Muscle of back (tissue), 13 donors: ENCODE results near the gene SRSF6. TPM values are rescaled to one million over a fixed set of nuclear protein-coding genes. Genes with fewer than 3 reads are reported as not detected.
A peak's percentile ranks its signal among the peaks of the same experiment; 100 is the strongest.
"Not testable (repeated sequence)": the region's sequence is repeated elsewhere in the genome, so short reads cannot be mapped to it uniquely, and the experiment has no call there.

ENCODE experiments used
- DNase-seq, 3 donors: peaks; one replicate each; pipeline versions ENCODE4 v3.0.0 to v3.0.0-alpha.2; 2013
- long read RNA-seq, 9 donors: transcript quantifications; one replicate each; lab custom pipeline, GENCODE V29; 2026
- polyA plus RNA-seq, 10 donors: library from polyadenylated mRNA; unstranded; fragments of 120-200 nt; gene quantifications; one replicate each; pipeline ENCODE4 v1.2.1, GENCODE V29; 2013; ENCODE audit not compliant: insufficient read length in 10 of 10

Gene SRSF6
- 100 to 1,000 TPM; 125 to 206 (median 155) TPM for polyA plus RNA-seq
- long read RNA-seq, donor 1, full-length matches to known transcripts: 17 of 22 reads
- long read RNA-seq, donor 1, partial matches to known transcripts: 5 of 22 reads
- long read RNA-seq, donor 1, other reads (novel, unspliced or antisense): 0 of 22 reads
- long read RNA-seq, donor 2, full-length matches to known transcripts: 12 of 12 reads
- long read RNA-seq, donor 2, partial matches to known transcripts: 0 of 12 reads
- long read RNA-seq, donor 2, other reads (novel, unspliced or antisense): 0 of 12 reads
- long read RNA-seq, donor 3: 0 reads
- long read RNA-seq, donor 4, full-length matches to known transcripts: 7 of 7 reads
- long read RNA-seq, donor 4, partial matches to known transcripts: 0 of 7 reads
- long read RNA-seq, donor 4, other reads (novel, unspliced or antisense): 0 of 7 reads
- long read RNA-seq, donor 5, full-length matches to known transcripts: 21 of 21 reads
- long read RNA-seq, donor 5, partial matches to known transcripts: 0 of 21 reads
- long read RNA-seq, donor 5, other reads (novel, unspliced or antisense): 0 of 21 reads
- long read RNA-seq, donor 6, full-length matches to known transcripts: 25 of 30 reads
- long read RNA-seq, donor 6, partial matches to known transcripts: 5 of 30 reads
- long read RNA-seq, donor 6, other reads (novel, unspliced or antisense): 0 of 30 reads
- long read RNA-seq, donor 7, full-length matches to known transcripts: 13 of 18 reads
- long read RNA-seq, donor 7, partial matches to known transcripts: 5 of 18 reads
- long read RNA-seq, donor 7, other reads (novel, unspliced or antisense): 0 of 18 reads
- long read RNA-seq, donor 8, full-length matches to known transcripts: 18 of 18 reads
- long read RNA-seq, donor 8, partial matches to known transcripts: 0 of 18 reads
- long read RNA-seq, donor 8, other reads (novel, unspliced or antisense): 0 of 18 reads
- long read RNA-seq, donor 9, full-length matches to known transcripts: 2 of 2 reads
- long read RNA-seq, donor 9, partial matches to known transcripts: 0 of 2 reads
- long read RNA-seq, donor 9, other reads (novel, unspliced or antisense): 0 of 2 reads

- DNase-seq: peak; percentile 93 to 99 (median 97)
These were observed at the start of gene SRSF6 for GRCh38 chr20:43457640-43458421. SRSF6 (plus strand) TSS chr20:43457896; CDS start chr20:43458034, 138 bp downstream.

DNA sequence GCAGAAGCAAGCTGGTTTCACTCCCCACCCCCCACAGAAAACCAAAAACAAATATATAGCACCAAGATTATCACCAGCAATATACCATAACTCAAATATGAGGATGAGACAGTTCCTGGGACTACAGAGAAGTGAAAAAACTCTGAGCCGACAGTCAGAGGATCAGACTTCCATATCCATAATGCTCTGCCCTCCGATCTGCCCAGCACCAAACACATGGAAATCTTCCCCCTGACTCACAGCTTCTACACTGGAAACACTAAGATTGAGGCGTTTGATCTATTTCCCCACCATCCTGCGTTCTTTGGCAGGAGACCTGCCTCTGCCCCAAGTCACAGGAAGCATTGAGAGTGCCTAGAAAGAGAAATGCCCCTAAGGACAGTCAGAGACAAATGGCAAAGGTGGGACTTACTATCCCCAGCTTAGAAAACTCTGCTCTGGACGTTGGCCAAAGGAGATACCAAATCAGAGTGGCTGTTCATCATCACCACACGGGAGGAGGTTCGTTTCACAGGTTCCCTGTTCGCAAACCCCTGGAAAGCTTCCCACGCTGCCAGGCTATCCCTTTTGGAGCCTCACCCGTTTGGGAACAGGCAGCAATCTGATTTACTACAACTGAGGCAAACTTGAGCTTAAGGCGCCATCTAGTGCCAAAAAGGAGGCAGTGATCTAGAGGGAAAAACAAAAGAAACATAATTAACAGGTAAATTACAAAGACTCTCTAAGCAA, 48.7 kb upstream of the SRSF6 start:
- DNase-seq: no peak

- DNase-seq: no peak
These were observed 48.2 kb upstream of the SRSF6 start for GRCh38 chr20:43409577-43409913.

DNA sequence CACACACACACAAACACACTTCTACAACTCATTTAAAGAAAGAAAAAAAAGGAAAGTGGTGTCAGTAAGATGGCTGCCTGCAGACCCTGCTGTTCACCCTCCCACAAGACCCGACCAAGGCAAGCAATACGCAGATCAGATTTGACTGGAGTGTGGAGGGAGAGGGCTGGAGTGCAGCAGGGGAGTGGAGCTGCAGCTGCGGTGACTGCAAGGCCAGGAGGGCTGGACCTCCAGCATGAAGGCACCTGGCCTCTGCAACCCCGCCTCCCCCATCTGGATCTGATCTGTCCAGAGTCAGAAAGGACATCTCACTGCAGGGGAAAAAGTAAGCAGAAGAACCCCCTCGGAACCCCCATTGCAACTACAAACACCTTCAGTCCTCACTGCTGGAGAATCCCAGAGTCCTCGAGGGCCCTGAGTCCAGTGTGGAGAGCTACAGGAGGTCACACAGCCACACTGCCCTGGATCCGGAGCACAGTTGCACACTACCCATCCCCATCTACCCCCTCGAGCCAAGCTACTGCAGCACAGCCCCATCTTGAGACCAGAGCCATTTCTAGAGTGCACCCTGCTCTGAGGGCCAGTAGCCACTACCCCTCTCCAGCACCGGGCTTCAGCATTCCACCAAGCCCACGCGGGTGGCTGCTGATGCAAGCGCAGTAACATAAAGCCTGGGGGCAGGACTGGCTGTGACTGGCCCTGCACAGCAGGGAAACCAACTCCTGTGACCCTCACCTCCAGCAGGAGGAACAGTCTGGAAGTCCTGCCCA, 41.9 kb upstream of the SRSF6 start:
- DNase-seq: peak in 1 of 3 donors; percentile 10

DNA sequence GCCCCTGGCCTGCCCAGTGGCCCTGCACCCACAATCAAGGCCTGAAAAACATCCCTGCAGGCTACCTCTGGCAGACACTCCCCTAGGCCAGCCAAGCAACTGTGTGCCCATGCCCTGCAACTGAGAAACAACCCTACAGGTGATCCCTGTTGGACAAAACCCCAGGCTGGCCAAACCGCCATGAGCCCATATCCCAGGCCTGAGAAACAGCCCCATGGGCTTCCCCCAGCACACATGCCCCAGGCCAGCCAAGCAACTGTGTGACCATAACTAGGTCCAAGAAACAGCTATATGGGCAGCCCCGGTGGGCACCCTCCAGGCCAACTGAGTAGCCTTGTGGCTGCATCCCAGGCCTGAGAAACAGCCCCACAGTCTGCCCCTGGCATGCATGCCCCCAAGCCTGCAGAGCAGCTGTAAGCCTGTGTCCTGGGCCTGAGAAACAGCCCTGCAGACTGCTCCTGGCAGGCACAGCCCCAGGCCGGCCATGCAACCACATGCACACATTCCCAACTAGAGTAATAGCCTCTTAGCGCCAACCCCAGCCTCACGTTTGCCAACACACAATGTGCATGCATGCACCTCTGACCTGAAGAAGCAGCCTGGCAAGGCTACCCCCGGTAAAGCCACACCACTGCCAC, 41.0 kb upstream of the SRSF6 start:
- no peak for DNase-seq

DNA sequence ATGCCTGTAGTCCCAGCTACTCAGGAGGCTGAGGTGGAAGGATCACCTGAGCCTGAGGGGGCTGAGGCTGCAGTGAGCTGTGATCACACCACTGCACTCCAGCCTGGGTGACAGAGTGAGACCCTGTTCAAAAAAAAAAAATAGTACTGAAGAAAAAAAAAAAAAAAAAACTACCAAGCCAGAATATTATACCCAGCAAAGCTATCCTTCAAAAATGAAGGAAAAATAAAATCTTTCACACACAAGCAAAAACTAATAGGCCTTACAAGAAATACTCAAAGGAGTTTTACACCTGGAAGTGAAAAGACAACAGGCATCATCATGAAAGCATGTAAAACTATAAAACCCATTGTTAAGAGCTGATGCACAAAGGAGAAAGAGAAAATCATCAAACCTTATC, 37.5 kb upstream of the SRSF6 start:
- no peak for DNase-seq

DNA sequence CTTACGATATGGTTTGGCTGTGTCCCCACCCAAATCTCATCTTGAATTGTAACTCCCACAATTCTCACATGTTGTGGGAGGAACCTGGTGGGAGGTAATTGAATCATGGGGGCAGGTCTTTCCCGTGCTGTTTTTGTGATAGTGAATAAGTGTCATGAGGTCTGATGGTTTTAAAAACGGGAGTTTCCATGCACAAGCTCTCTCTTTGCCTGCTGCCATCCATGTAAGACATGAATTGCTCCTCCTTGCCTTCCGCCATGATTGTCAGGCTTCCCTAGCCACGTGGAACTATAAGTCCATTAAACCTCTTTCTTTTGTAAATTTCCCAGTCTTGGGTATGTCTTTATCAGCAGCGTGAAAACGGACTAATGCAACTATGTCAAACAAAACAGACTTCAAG, 36.8 kb upstream of the SRSF6 start:
- not testable (repeated sequence) for DNase-seq

- DNase-seq: no peak
These were observed 31.5 kb upstream of the SRSF6 start for GRCh38 chr20:43426172-43426571.

DNA sequence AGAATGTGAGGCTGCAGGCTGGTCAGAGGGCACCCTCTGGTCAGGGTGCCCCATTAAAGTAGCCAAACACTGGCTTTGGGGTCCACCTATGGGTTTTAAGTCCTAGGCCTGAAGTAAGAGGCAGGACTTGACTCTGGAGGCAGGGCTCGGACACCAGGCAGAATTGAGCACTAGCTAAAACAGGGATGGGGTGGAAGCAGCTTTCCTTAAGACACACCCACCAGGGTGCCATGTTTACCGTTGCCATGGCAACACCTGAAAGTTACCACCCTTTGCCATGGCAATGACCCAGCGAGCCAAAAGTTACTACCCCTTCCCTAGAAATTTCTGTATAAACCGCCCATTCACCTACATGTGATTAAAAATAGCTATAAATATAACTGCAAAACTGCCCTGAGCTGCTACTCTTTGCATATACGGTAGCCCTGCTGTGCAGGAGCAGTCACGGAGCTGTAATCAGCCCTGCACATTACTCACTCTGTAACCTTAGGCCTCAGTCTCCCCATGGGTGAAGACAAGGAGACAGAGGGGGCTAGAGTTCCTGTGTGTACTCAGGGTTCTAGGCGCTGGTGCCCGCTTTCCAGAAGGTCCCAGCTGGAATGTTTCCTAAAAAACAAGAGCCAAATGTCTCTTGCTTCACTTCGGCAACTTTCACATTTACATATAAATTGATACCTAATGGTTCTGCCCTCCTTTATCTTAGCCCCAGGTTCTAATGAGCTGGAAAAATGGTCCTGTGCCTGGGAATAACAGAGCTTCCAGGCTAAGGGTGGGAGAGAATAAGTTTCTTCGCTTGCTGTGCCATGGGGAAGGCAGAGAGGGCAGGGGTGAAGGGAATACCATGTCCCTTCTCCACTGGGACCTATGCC, 27.2 kb upstream of the SRSF6 start:
- no peak for DNase-seq

GRCh38 chr20:43431134-43431519, 26.6 kb upstream of the SRSF6 start:
- DNase-seq: no peak

- DNase-seq: no peak
These were observed 25.2 kb upstream of the SRSF6 start for GRCh38 chr20:43432498-43432897.

GRCh38 chr20:43433250-43433854, 24.3 kb upstream of the SRSF6 start:
- DNase-seq: no peak

- DNase-seq: no peak
These were observed 23.1 kb upstream of the SRSF6 start for GRCh38 chr20:43434565-43434964.

GRCh38 chr20:43438578-43439316, 18.9 kb upstream of the SRSF6 start:
- no peak for DNase-seq

GRCh38 chr20:43440531-43440930, 17.2 kb upstream of the SRSF6 start:
- DNase-seq: no peak

DNA sequence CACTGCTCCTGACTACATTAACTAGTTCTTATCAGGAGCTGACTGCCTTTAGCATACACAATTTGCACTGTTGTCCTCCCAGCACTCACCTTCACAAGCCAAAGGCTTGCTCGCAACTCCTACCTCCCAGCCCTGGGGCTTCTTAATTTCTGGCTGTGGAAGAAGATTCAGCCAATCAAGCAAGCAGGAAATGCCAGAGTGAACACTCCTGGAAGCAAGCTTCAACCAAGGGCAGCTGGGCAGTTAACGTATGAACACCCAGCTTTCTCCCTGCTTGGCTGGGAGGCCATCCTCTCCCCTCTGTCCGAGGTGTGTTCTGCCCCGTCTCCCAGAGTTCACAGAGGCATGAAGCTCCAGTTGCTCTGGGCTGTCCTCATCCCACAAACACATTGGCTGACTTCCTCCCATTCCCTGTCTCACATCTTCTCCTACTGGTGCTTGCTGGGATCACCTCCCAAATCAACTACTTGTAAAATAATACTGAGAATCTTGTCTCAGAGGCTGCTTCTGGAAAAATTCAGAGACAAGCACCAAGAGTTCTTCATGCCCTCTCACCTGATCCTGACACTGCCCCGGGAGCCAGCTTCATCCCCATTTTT, 15.3 kb upstream of the SRSF6 start:
- peak in 1 of 3 donors; percentile 2 for DNase-seq

DNA sequence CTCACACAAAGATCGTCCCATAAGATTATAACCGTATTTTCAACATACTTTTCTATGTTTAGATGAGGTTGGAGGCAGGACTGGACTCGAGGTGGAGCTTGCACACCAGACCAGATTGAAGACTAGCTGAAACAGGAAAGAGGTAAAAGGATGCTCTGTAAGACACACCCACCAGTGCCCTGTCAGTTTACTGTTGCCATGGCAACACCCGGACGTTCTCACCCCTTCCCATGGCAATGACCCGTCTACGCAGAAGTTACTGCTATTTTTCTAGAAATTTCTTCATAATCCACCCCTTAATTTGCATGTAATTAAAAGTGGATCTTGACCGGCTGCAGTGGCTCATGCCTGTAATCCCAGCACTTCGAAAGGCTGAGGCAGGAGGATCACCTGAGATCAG, 13.6 kb upstream of the SRSF6 start:
- no peak for DNase-seq
